Right kidney (tissue), 1 donor: Measurements from ENCODE around the gene TRABD.

ENCODE experiments used
- DNase-seq: peaks from one replicate; pipeline ENCODE4 v3.0.0-alpha.2; 2016

TRABD gene

DNA sequence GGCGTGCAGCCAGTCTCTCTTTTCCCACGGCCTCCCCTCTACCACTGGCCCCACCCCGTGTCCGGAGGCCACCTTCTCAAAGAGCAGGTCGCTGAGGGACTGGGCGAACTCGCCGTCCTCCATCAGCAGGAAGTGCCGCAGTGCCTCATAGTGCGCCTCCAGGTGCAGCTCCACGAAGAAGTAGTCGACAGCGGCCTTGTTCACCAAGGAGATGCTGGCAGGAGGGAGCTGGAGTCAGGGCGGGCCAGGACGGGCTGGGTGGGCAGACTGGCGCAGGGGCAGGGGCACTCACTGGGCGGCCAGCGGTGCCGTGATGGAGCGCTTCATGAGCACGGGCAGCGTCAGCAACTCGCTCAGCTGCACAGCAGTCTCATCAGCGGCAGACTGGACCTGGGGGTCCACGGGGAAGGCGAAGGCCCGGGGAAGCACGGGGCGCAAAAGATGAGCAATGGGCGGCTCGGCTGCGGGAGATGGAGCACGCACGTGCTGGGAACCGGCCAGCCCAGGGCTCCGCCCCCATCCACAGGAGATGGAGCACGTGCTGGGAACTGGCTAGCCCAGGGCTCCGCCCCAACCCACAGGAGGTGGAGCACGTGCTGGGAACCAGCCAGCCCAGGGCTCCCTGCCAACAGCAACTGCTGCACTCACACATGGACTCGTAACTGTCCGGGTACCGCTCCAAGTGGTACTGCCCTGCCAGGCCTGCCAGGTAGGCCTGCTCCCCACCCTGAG lies 33.4 kb downstream of the TRABD start:
- no peak for DNase-seq

DNA sequence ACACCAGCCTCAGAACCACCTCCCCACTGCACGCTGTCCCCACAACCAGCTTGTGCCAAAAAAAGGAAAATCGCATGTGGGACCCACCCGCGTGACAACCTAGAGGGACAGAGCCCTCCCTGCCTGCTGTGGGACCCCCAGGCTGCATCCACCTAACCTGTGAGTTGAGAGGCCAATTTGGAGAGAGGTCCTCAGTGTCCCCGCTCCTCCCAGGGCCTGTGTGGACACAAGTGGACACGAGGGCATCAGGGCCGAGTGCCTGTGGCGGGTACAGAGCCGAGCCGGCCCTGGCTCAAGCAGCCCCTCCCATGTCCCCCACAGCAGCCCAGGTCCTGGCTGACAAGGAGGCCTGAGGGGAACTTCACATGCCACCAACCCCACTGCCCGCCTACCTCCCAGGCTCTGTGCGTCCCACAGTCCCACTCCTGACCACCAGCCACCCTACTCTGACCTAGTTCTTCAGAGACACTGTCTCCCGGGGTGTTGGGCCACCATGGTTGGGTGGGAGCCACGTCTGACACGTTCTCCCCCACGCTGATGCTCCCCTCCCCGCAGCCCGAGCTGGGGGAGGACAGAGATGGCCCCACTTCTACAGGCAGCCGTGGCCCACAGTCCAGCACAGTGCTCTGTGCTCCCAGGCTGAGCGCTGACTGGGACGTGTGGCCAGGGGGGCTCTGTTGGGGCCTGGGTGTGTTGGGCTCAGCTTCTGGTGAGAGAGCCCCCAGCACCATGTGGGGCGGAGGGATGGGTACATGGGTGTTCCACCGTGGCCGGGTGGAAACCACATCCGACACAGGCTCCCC lies 34.3 kb downstream of the TRABD start:
- no peak for DNase-seq

DNA sequence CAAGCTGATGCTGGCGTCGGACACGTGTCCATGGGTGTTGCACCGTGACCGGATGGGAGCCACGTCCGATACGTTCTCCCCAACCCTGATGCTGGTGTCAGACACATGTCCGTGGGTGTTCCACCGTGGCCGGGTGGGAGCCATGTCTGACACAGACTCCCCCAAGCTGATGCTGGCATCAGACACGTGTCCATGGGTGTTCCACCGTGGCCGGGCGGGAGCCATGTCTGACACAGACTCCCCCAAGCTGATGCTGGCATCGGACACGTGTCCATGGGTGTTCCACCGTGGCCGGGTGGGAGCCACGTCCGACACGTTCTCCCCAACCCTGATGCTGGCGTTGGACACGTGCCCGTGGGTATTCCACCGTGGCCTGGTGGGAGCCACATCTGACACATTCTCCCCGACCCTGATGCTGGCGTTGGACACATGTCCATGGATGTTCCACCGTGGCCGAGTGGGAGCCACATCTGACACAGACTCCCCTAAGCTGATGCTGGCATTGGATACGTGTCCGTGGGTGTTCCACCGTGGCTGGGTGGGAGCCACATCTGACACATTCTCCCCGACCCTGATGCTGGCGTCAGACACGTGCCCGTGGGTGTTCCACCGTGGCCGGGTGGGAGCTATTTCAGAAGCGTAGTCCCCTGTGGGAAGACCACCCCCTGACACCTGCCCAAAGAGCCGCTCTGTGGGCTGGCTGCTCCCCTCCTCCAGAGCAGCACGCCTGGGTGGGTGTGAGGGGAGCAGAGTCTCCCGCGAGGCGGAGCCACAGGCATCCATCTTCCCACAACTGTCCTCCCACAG lies 35.1 kb downstream of the TRABD start:
- DNase-seq = no peak

DNA sequence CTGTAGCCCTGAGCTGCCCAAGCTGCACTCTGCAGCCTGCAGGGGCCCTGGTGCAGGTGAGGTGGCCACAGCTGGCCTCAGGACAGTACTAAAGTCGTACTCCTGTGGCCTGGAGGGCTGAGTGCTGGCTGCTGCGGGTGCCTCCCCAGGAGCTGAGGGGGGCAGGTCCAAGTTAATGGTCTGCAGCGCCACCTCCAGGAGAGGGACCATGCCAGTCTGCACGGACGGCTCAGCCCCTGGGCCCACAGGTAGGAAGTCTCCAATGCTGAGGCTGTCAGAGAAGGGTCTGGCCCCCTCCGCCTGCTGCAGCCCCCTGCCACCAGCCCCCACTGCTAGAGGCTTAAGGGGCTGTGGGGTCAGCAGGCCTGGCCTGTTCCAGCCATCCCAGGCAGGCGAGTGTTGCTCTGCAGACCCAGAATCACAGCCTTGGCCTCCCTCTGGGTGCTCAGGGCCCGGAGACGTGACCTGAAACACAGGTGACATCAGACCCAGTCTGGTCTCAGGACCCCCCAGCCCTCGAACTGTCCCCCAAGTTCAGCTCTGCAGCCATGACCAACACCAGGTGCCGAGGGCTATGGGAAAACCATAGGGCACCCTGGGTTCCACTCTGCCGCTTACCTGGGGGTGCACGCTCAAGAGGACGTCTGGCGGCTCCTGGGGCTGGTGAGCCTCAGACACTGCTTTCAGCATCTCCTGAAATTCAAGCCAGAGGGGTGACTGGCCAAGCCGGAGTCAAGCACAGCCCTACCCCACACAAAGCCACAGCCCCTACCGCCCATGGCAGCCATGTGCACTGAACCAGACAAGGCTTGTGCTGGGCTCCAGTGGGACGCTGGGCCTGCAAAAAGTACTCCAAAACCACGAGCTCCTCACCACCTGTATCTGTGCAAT lies 35.9 kb downstream of the TRABD start:
- DNase-seq = no peak

DNA sequence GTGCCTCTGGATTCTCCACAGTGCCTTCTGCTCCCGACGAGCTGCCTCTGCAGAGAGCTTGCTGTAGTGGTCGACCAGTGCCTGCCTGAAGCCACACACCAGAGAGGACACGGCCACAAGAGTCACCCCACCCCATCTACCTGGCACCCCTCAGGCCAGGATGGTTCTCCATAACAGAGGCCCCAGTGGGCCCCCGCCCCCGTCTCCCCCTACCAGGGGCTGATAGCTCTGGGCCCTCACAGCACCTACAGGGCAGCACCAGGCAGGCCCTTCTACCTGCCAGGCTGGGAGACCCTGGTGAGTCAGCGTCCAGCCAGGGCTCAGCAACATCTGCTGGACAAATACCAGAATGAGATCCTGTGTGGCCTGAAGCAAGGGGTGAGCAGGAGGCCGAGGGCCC lies 36.8 kb downstream of the TRABD start:
- DNase-seq = no peak

DNA sequence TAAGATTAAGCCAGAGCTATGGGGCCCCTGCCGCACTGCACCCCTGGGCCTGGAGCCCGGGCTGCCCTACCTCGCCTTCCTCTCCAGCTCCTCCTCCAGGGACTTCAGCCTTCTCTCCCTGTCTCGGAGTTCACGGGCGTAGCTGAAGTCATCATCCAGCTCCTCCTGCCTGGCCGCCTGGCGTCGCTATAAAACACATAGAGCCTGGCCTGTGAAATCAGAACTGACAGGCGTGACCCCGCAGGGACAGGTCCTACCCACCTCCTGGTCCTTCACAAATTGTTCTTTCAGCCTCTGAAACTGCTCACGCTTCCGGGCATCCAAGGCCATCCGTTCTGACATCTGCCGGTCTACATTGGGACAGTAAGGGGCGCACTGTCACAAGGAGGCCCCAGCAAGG lies 38.4 kb downstream of the TRABD start:
- DNase-seq = no peak

DNA sequence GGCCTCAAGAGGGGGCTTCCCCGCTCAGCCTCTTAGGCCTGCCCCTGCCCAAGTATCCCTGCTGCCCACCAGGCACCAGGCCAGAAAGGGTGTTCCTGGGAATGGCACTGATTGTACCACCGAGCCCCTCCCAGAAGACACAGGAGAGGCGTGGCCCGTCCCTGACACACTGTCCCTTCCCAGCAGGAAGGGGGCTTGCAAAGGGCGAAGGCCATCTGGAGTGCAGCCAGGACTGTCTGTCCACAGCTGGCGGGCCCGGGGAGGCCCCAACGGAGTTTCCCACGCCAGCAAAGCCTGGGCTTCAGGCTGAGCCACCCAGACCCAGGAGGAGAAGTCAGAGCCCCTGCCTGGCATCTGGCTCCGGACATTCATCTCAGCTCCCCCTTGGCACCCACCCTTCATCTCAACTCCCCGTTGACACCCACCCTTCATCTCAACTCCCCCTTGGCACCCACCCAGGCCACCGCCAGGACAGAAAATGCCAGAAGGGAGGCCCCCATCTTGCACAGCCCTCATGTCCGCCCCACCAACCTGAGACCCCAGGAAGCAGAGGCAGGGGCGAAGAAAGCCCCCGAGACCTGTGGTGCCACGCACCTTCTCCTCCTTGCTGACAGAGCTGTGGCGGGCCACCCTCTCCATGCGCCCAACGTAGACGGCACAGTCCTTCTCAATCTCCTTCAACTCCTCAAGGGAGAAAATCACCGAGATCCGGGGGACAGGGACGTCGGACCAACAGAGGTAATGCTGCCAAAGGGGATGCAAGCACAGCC lies 39.7 kb downstream of the TRABD start:
- no peak for DNase-seq

DNA sequence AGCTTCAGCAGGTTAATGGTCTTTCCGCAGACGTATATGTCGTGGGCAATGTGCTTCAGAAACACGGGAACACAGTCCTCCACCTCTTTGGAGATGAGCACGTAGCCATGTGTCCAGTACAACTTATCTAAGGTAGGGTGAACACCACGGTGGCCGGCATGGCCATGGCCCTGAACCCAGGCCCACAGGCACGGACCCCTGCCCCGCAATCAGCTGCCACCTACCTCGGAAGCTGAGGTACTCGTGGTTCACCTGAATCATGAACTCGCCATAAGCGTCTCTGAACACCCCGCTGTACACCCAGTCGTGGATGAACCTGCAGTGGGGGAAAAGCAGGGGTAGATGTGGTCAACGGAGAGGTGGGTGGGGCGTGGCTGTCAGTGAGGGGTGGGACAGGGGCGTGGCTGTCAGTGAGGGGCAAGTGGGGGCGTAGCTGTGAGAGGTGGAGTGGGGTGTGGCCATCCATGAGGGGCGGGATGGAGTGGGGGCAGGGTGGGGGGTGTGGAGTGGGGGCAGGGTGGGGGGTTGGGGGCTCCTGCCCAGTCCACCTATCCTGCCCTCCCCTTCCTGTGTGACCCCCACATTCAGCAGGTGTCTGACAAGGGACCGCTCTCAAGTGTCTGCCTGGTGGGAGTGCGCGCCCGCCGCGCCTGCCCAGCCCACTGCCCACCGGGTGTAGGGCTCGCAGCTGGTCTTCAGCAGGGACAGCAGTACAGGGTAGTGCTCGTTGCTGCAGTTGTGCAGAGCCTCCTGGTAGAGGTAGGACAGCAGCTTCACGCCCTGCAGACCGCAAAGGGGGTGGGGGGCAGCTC lies 40.6 kb downstream of the TRABD start:
- DNase-seq = no peak

DNA sequence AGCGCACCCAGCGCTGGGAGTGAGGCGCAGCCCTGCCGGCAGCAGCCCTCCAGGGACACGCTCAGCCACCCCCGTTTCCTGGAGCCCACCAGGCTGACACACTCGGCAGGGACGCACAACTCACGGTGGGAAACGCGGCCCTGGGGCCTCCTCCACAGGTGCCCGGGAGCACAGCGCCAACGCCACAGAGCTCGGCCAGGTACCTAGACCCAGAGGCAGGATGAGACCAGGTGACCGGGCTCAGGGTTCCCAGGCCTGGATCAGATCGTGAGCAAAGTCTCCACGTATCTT lies 41.1 kb downstream of the TRABD start:
- DNase-seq = no peak

DNA sequence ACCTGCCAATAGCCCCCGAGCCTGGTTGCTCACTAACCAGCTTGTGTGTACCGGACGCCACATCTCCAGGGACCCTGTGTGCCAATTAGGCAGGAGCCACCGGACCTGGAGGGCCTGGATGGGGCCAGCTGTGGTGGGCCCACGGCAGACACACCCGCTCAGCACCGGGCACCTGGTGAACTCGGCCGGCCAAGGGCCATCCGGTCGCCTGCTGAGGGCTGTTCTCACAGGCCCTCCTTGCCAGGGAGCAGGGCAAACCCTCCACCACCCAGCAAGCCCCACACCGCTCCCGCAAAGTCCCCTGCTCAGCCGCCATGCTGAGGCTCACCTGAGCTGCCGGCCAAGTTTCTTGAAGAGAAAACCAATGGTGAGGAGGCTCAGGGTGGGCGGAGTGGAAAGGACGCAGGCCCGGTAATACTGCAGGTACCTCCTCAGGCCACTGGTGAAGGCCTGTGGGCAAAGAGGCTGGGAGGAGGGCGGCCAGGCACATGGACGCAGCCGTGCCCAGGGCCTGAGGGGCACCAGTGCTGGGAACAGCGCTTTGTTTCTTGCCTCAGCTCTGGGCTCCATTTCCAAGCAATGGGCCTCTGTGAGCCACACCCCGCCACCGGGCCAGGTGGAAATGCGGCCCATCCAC lies 42.0 kb downstream of the TRABD start:
- DNase-seq = no peak

DNA sequence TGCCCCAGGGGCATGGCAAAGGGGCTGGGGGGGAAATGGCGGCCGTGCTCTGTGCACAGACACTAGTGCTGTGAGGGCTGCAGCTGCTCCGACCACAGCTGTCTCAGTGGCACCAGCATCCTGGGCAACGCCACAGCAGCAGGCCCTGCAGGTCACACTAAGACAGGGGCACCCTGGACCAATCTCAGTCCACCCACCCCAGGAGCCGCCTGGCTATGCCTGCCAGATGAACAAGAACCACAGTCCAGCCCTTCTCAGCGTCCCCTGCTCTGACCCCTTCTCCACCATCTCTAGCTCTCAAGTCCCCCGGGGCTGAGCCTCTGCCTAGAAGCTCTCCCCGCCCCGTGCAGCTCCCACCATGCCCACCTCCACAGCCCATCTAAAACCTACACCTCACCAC lies 42.7 kb downstream of the TRABD start:
- no peak for DNase-seq

DNA sequence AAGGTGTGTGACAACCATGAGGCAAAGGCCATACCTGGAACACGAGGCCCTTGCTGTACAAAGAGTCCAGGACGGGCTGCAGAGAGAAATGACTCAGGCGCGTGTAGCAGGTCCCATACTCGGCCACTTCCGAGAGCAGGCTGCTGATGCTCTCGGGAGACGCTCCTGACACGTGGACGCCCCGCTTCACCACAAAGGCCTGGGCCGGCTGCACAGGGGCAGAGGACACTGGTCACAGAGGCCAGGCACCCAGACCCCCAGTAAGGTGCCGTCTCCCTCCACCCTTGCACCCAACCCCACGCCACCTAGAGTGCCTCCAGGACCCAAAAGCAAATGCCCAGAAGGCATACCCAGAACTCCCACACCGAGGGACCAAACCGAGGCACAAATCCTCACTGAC lies 43.7 kb downstream of the TRABD start:
- no peak for DNase-seq

DNA sequence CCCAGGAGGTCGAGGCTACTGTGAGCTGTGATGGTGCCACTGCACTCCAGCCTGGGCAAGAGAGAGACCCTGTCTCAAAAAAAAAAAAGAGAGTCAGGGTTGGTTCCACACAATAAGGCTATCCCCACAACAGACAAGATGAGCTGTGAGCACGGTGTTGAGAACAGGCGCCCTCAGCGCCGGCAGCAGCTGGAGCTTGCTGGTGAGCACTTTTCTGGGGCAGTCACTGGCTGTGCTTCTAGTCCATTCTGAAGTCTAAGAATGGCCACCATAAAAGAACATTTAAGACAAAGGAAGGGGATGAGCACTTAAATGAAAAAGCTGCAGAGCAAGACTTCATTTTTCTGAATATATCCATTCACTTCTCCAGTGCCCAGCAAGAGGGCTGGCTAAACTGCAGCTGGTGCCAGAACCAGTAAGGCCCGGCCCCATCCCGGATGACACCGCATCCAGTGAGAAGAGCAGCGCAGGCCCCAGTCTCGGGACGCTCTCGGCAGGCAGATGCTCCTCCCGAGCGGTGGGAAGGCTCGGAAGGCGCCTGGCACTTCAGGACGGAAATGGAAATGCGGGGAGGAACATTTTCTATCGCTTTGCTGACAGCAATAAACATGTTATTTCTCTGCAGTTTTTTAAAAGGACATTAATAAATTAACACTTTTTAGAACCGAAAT lies 46.9 kb downstream of the TRABD start:
- no peak for DNase-seq

DNA sequence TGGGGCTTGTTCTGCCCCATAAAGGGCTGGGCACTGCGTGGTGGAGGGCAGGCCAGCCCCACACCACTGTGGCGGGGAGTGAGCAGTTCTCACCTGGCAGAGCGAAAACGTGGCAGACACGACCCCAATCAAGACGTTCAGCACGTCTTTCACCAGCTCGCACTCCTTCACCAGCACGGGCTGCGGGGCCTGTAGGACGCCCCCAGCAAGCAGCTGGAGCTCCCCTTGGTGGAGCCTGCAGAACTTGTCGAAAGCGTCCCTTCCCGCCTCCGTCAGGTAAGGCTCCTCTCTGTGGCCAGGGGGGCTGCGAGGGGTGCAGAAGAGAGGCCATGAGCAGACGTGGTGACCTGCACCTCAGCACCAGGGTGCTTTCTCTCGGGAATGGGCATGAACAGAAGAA lies 47.5 kb downstream of the TRABD start:
- DNase-seq = no peak

DNA sequence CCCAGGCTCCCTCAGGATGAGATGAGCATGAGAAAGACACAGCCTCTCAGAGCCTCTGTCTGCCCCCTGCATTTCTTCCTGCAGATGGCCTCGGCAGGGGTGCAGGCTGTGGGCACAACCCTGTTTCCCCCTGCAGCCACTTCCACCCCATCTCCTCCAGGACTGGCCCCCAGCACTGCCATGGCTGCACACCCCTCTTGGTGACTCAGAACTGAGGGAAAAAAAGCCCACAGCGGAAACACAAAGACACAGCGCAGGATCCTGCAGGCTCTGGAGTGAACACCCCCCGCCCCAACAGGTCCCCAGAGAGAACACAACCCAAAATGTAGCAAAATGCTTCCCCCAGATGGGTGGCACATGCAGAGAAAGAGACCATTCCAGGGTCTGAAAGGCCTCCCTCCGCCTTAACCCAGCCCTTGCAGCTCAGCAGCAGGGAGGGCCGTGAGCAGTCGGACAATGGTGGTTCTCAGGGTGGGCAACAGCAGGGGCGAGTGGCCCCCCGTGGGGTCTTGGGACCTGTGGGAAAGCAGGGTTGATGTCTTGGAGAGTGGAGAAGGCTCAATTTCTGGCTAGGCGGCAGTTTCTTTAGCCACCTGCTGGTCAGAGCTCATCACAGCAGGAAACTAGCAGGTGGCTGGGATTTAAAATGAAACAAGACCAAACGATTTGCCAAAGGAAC lies 51.2 kb downstream of the TRABD start:
- DNase-seq = no peak

DNA sequence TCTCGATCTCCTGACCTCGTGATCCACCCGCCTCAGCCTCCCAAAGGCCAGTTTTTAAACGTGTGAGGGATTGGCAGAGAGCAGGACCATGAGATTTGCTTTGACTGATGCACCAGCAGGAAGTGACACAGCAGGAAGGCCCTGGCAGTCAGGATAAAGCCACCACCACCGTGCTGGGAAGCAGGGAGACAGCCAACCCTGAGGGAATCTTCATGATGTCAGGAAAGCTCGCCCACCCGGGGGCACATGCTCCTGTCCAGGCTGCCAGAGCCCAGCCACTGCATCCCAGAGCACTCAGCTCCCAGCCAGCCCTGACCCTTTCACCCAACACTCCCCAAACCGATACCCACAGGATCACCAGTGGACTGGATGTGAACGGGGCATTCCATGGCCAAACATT lies 53.0 kb downstream of the TRABD start:
- no peak for DNase-seq

DNA sequence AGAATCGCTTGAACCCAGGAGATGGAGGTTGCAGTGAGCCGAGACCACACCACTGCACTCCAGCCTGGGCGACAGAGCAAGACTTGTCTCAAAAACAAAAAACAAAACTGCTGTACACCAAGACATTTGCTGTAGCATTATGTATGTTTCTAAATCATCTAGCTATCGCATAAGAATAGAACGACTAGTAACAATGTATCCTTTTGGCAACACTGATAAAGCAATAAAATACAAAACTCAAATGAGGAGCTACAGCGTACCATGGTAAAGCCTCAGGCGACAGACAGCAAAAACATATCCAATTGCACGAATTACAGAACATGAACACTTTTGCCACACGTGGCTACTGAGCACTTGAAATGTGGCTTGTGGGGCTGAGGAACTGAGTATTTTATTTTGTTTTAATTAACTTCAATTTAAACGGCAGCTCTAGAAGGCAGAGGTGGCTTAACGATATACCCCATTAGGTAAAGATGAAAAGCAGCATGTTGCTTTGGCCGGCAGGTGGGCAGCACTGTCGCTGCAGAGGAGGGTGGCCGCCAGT lies 56.8 kb downstream of the TRABD start:
- no peak for DNase-seq

DNA sequence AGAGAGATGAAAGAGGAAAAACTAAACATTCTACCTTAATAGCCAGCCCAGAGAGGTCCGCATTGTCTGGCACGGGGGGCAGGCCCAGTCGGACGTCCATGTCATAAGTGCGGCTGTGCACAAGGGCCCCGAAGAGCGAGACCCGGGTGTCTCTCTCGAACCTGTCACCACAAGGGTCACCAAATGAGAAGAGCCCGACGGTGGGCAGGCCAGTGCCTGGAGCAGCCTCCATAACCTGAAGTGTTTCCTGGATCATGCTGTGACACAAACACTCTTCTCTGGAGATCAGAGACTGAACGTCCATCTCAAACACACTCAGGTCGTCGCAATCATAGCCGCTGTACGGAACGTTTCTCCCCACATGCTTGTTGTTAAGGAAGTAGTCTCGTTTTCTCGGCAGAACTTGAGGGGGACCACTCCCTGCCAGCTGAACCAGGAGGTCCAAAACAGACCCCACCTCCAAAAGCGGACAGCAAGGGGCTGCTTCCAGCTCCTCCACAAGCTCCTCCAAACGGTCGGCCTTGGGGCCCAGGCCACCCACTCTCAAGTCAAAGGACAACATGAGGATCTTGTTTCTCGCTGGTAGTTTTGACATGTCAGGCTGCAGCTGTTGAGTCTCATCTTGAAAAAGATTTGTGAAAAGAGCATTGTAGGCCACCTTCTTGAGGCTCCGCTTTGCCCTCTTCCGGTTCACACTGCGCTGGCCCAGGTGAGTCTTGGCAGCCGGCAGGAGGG lies 58.1 kb downstream of the TRABD start:
- DNase-seq = no peak
